HG03103 (cell line): ENCODE results near the gene ADAMTSL3.

Source experiments
- ATAC-seq: cut with Tn5 transposase; IDR thresholded peaks from one replicate; pipeline ENCODE4 v1.9.1; 2021; ENCODE audit warnings: low read depth; ENCODE audit not compliant: unreplicated experiment

The ADAMTSL3 gene

GRCh38 chr15:83653639-83654378 lies at the start of gene ADAMTSL3:
Gene ADAMTSL3 (plus strand): TSS chr15:83654123. CDS start chr15:83655762, 1,639 bp downstream.
- ATAC-seq: no peak

GRCh38 chr15:83604549-83604948 lies 49.4 kb upstream of the ADAMTSL3 start:
- ATAC-seq: no peak

- no peak for ATAC-seq
Measured at GRCh38 chr15:83605111-83605945, 48.6 kb upstream of the ADAMTSL3 start.

GRCh38 chr15:83610132-83610531 lies 43.8 kb upstream of the ADAMTSL3 start:
- no peak for ATAC-seq

- ATAC-seq: no peak
Measured at GRCh38 chr15:83610901-83611685, 42.8 kb upstream of the ADAMTSL3 start.

- no peak for ATAC-seq
Measured at GRCh38 chr15:83612226-83612625, 41.7 kb upstream of the ADAMTSL3 start.

- ATAC-seq: no peak
Measured at GRCh38 chr15:83612898-83613635, 40.9 kb upstream of the ADAMTSL3 start.

- no peak for ATAC-seq
Measured at GRCh38 chr15:83613714-83614113, 40.2 kb upstream of the ADAMTSL3 start.

- ATAC-seq: no peak
Measured at GRCh38 chr15:83616840-83617239, 37.1 kb upstream of the ADAMTSL3 start.

- no peak for ATAC-seq
Measured at GRCh38 chr15:83626171-83626802, 27.6 kb upstream of the ADAMTSL3 start.

GRCh38 chr15:83631534-83631933 lies 22.4 kb upstream of the ADAMTSL3 start:
- ATAC-seq: no peak

GRCh38 chr15:83643201-83643600 lies 10.7 kb upstream of the ADAMTSL3 start:
- no peak for ATAC-seq

GRCh38 chr15:83644439-83644838 lies 9.5 kb upstream of the ADAMTSL3 start:
- no peak for ATAC-seq

- ATAC-seq: no peak
Measured at GRCh38 chr15:83650831-83651230, 3.1 kb upstream of the ADAMTSL3 start.

- no peak for ATAC-seq
Measured at GRCh38 chr15:83651541-83651940, 2.4 kb upstream of the ADAMTSL3 start.

- no peak for ATAC-seq
Measured at GRCh38 chr15:83652626-83653204, 1.2 kb upstream of the ADAMTSL3 start.

GRCh38 chr15:83653288-83653638 lies 660 bp upstream of the ADAMTSL3 start:
- ATAC-seq: no peak

GRCh38 chr15:83654379-83655236 lies 685 bp downstream of the ADAMTSL3 start:
- ATAC-seq: no peak

GRCh38 chr15:83655237-83655616 lies 1.3 kb downstream of the ADAMTSL3 start:
- no peak for ATAC-seq
